Measurements from ENCODE around the gene RIPK4.
"Not testable (repeated sequence)": the region's sequence is repeated elsewhere in the genome, so short reads cannot be mapped to it uniquely, and the experiment has no call there.

The RIPK4 gene

DNA sequence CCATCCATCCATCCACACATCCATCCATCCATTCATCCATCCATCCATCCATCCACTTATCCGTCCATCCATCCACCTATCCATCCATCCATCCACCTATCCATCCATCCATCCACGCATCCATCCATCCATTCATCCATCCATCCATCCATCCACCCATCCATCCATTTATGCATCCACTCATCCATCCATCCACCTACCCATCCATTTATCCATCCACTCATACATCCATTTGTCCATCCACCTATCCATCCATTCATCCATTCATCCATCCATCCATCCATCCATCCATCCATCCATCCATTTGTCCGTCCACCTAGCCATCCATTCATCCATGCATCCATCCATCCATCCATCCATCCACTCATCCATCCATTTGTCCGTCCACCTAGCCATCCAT is 72.8 kb downstream of the RIPK4 start:
- not testable (repeated sequence) for H3K27ac Mint-ChIP-seq

GRCh38 chr21:41692185-41692565 is 74.7 kb downstream of the RIPK4 start:
- H3K4me3 Mint-ChIP-seq, result no peak overlapping the region
- peaks cover 35% of the 10 kb centered on the region for H3K27me3 Mint-ChIP-seq
- no peaks in the 10 kb centered on the region for H3K4me1 Mint-ChIP-seq
- peaks cover 0 to 8% of the 10 kb centered on the region in 2 donors for H3K9me3 Mint-ChIP-seq
- ATAC-seq (no peak), DNase-seq (no peak)
- H3K27ac Mint-ChIP-seq, result no peak overlapping the region

More for the DNA sequence above, 72.8 kb downstream of the RIPK4 start:
- H3K4me3 Mint-ChIP-seq, H3K9me3 Mint-ChIP-seq, DNase-seq, H3K4me1 Mint-ChIP-seq, ATAC-seq: not testable (repeated sequence)
- H3K27me3 Mint-ChIP-seq, result peaks cover 35% of the 10 kb centered on the region

DNA sequence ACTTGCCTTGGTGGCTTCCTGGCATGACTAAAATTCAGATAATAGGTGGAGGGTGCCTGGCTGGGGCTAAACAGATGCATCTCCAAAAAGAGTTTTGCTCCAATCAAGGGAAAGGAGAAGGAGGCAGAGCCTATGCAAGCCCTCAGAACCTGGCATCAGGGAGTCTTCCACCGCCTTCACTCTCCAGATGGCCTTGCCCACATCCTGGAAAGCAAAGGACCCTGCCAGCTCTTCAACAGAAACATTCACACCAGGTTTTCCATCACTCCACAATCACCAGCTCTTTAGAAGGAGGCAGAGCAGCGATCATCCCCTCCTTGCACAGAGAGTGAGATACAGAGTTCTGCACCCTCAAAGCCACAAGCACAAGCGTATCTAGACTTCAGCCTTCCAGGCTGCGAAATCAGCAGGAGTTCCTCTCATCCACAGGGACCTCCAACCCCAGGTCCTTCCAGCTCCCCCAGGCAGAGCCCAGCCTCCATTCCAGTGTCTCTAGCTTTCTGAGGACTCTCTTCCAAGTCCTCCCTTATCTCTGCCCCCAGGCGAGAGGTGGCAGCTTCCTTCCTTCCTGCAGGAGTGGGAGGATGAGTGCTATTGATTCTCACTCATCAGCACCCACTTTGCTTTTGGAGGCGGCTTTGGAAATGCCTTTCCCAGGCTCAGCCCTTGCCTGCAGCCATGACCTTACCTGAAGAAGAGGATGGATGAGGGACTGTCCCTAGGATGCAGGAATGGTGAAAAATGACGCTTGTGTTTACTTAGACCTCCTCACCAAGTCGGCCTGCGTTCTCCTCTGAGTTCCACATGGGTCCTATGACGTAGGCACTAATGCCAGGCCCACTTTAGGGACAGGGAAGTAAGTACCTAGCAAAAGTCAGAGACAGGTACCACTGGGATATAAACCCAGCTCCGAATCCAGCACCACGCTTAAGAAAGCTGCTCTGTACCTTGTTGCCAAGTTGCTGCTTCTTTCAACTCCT is 75.4 kb downstream of the RIPK4 start:
- peaks cover 35% of the 10 kb centered on the region for H3K27me3 Mint-ChIP-seq
- ATAC-seq, result no peak

More for the DNA sequence above, 75.4 kb downstream of the RIPK4 start:
- no peaks in the 10 kb centered on the region for H3K4me1 Mint-ChIP-seq
- H3K27ac Mint-ChIP-seq, result no peak overlapping the region
- H3K4me3 Mint-ChIP-seq, result no peak overlapping the region
- peaks cover 0 to 8% of the 10 kb centered on the region in 2 donors for H3K9me3 Mint-ChIP-seq
- DNase-seq, result no peak

Data from stimulated activated naive CD8-positive, alpha-beta T cell treated with anti-CD3 and anti-CD28 coated beads, Interleukin-15, amount 100 ng/mL, for 72 hours (primary cell).